Astrocyte of the spinal cord (primary cell): ENCODE results near the gene FCHSD2.

Source experiments
- DNase-seq: peaks from one replicate; pipeline ENCODE4 v3.0.0; 2011; ENCODE audit warnings: low read depth, low spot score
- H3K4me3 ChIP-seq: 2 replicates; pipeline ENCODE4 v1.5.1; 2011; ENCODE audit warnings: low read depth, mild to moderate bottlenecking, low read length, moderate library complexity
- in situ Hi-C: cut with HindIII; loops from 2 replicates; pipeline ENCODE4 v1.10.0; 2017; ENCODE audit warnings: low sequenced_read_pairs
- TF ChIP-seq, protein P1 (sequence below): IDR thresholded peaks from 2 replicates; pipeline ENCODE4 v1.5.1; 2012; ENCODE audit warnings: low read depth, mild to moderate bottlenecking, low read length, inconsistent platforms

The FCHSD2 gene

GRCh38 chr11:73174495-73174791, 32.3 kb upstream of the FCHSD2 start:
- DNase-seq: no peak
- TF ChIP-seq, protein P1, sequence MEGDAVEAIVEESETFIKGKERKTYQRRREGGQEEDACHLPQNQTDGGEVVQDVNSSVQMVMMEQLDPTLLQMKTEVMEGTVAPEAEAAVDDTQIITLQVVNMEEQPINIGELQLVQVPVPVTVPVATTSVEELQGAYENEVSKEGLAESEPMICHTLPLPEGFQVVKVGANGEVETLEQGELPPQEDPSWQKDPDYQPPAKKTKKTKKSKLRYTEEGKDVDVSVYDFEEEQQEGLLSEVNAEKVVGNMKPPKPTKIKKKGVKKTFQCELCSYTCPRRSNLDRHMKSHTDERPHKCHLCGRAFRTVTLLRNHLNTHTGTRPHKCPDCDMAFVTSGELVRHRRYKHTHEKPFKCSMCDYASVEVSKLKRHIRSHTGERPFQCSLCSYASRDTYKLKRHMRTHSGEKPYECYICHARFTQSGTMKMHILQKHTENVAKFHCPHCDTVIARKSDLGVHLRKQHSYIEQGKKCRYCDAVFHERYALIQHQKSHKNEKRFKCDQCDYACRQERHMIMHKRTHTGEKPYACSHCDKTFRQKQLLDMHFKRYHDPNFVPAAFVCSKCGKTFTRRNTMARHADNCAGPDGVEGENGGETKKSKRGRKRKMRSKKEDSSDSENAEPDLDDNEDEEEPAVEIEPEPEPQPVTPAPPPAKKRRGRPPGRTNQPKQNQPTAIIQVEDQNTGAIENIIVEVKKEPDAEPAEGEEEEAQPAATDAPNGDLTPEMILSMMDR: no peak
- in situ Hi-C loops: no loop called here
- no peak overlapping the region for H3K4me3 ChIP-seq

- no peak for DNase-seq
- in situ Hi-C loops: no loop called here
- no peak overlapping the region for H3K4me3 ChIP-seq
- TF ChIP-seq, protein P1: no peak
These were observed 31.8 kb upstream of the FCHSD2 start for GRCh38 chr11:73173755-73174494.

DNA sequence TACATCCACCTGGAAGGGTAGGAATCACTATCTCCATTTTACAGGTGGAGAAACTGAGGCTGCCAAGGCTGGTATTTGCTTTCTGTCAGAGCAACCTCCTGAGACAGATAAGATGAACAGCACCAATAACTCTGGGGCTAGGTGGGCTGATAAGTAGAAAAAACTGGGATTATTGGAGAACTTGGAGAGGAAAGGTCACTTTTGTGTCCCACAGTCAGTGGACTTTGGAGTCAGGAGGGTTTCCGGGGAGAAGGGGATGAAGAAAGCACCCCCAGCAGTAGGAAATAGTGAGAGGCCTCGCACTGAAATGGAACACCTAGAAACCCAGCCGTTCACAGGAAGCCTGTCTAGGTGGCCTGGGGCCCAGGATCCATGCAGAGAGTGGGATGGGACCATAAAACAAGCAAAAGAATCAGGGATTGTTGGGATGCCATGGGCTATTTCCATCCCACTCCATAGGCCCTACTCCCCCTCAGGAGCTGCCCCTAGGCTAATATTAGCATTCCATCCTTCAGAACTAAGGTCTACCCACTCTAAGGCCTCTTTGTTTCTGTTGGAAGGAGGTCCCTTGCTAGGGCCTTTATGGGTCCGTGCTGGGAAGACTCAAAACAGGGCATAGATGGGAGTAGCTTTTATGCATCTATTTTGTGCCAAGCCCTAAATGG, 31.0 kb upstream of the FCHSD2 start:
- in situ Hi-C loops: no loop called here
- no peak overlapping the region for H3K4me3 ChIP-seq
- TF ChIP-seq, protein P1: no peak
- DNase-seq: no peak

- TF ChIP-seq, protein P1: no peak
- in situ Hi-C loops: no loop called here
- H3K4me3 ChIP-seq: no peak overlapping the region
- no peak for DNase-seq
These were observed 29.5 kb upstream of the FCHSD2 start for GRCh38 chr11:73171436-73172161.

DNA sequence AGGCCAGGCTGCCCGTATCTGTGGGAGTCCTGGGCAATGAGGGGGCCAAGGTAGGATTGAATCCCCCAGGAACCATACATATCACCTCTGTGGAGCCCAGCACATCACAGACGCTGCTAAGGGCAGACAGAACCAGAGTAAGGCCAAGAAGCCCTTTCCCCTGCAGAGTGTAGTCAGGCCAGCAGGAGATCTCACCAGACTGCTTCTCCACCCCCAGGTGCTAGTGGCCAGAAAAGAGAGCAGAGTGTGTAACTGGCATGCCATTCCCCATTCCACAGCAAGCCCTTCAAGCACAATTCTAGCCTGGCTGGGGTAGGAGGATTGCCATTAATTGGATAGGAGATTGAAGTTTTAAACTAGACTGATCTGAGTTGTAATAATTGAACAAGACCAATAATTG, 28.0 kb upstream of the FCHSD2 start:
- TF ChIP-seq, protein P1: no peak
- no peak overlapping the region for H3K4me3 ChIP-seq
- DNase-seq: no peak
- in situ Hi-C loops: no loop called here

GRCh38 chr11:73168925-73169579, 26.9 kb upstream of the FCHSD2 start:
- no peak for DNase-seq
- in situ Hi-C loops: no loop called here
- no peak overlapping the region for H3K4me3 ChIP-seq
- TF ChIP-seq, protein P1: no peak
